ENCODE data around the gene CHI3L2. TPM values are rescaled to one million over a fixed set of nuclear protein-coding genes. Genes with fewer than 3 reads are reported as not detected.

Gene CHI3L2
- total RNA-seq, 3 donors from 2014 or later (not counting 1 experiment from before 2014, with no cell fraction given), result 13.5 to 21.1 (median 17.0) TPM

- no peak overlapping the region for H3K4me3 Mint-ChIP-seq
- TF ChIP-seq CTCF (IDR thresholded peaks at IDR 0.05), result no peak
- 93% methylated on average over 5 of the region's 5 CpGs for WGBS (ENCODE audit: insufficient coverage)
- no peak overlapping the region for H3K27ac ChIP-seq (ENCODE audit: low read length)
- no peaks in the 10 kb centered on the region for H3K4me1 ChIP-seq (ENCODE audit: control insufficient read depth, insufficient read depth, low read length)
- no peak overlapping the region for H3K27ac Mint-ChIP-seq
- DNase-seq (no peak), ATAC-seq (no peak)
- H3K9me3 Mint-ChIP-seq, result no peaks in the 10 kb centered on the region
- intact Hi-C loops (cut with micrococcal nuclease), result no loop called here
- no peaks in the 10 kb centered on the region for H3K27me3 Mint-ChIP-seq (ENCODE audit: low read depth in 2 of 2)
- H3K27me3 ChIP-seq (ENCODE audit: control insufficient read depth, insufficient read depth, low read length), result no peaks in the 10 kb centered on the region
- peaks cover 4% of the 10 kb centered on the region for H3K36me3 ChIP-seq (ENCODE audit: control insufficient read depth, insufficient read depth, low read length)
- no peaks in the 10 kb centered on the region for H3K9me3 ChIP-seq (ENCODE audit: control insufficient read depth, insufficient read depth, low read length)
- H3K4me1 Mint-ChIP-seq, result peaks cover 0 to 5% of the 10 kb centered on the region in 2 donors
- H3K36me3 Mint-ChIP-seq, result peaks cover 11% of the 10 kb centered on the region
- H3K4me3 ChIP-seq (ENCODE audit: low read length), result no peak overlapping the region
Observed at GRCh38 chr1:111238056-111238795, 10.7 kb downstream of the CHI3L2 start.

- H3K27me3 ChIP-seq (ENCODE audit: control insufficient read depth, insufficient read depth, low read length), result no peaks in the 10 kb centered on the region
- no peak for TF ChIP-seq CTCF (IDR thresholded peaks at IDR 0.05)
- ATAC-seq, result no peak
- no peak overlapping the region for H3K27ac ChIP-seq (ENCODE audit: low read length)
- DNase-seq, result no peak
- no peak overlapping the region for H3K27ac Mint-ChIP-seq
- no peaks in the 10 kb centered on the region for H3K9me3 ChIP-seq (ENCODE audit: control insufficient read depth, insufficient read depth, low read length)
- no peaks in the 10 kb centered on the region for H3K4me1 ChIP-seq (ENCODE audit: control insufficient read depth, insufficient read depth, low read length)
- intact Hi-C loops (cut with micrococcal nuclease), result no loop called here
- peaks cover 4% of the 10 kb centered on the region for H3K36me3 ChIP-seq (ENCODE audit: control insufficient read depth, insufficient read depth, low read length)
- peaks cover 11% of the 10 kb centered on the region for H3K36me3 Mint-ChIP-seq
- WGBS (ENCODE audit: insufficient coverage), result 93% methylated on average over 2 of the region's 2 CpGs
- no peak overlapping the region for H3K4me3 Mint-ChIP-seq
- no peaks in the 10 kb centered on the region for H3K9me3 Mint-ChIP-seq
- peaks cover 0 to 5% of the 10 kb centered on the region in 2 donors for H3K4me1 Mint-ChIP-seq
- H3K27me3 Mint-ChIP-seq (ENCODE audit: low read depth in 2 of 2), result no peaks in the 10 kb centered on the region
- no peak overlapping the region for H3K4me3 ChIP-seq (ENCODE audit: low read length)
Observed at GRCh38 chr1:111241797-111242196, 14.3 kb downstream of the CHI3L2 start.

GRCh38 chr1:111242805-111243523 is 15.5 kb downstream of the CHI3L2 start:
- no peak for TF ChIP-seq CTCF (IDR thresholded peaks at IDR 0.05)
- Histone ChIP-seq H3K27ac (ENCODE audit: low read length) (no peak overlapping the region), H3K9me3 (ENCODE audit: control insufficient read depth, insufficient read depth, low read length) (no peaks in the 10 kb centered on the region), H3K4me1 (ENCODE audit: control insufficient read depth, insufficient read depth, low read length) (no peaks in the 10 kb centered on the region), H3K27me3 (ENCODE audit: control insufficient read depth, insufficient read depth, low read length) (no peaks in the 10 kb centered on the region), H3K36me3 (ENCODE audit: control insufficient read depth, insufficient read depth, low read length) (peaks cover 4% of the 10 kb centered on the region), H3K4me3 (ENCODE audit: low read length) (no peak overlapping the region)
- H3K4me1 Mint-ChIP-seq, result peaks cover 0 to 5% of the 10 kb centered on the region in 2 donors
- no peak for DNase-seq
- H3K4me3 Mint-ChIP-seq, result no peak overlapping the region
- no peaks in the 10 kb centered on the region for H3K9me3 Mint-ChIP-seq
- intact Hi-C loops (cut with micrococcal nuclease), result no loop called here
- no peaks in the 10 kb centered on the region for H3K27me3 Mint-ChIP-seq (ENCODE audit: low read depth in 2 of 2)
- H3K27ac Mint-ChIP-seq, result no peak overlapping the region
- peaks cover 11% of the 10 kb centered on the region for H3K36me3 Mint-ChIP-seq
- WGBS (ENCODE audit: insufficient coverage), result 51% methylated on average over 3 of the region's 4 CpGs
- no peak for ATAC-seq

All from natural killer cell (primary cell).